ENCODE results near the gene RHOBTB3.

DNA sequence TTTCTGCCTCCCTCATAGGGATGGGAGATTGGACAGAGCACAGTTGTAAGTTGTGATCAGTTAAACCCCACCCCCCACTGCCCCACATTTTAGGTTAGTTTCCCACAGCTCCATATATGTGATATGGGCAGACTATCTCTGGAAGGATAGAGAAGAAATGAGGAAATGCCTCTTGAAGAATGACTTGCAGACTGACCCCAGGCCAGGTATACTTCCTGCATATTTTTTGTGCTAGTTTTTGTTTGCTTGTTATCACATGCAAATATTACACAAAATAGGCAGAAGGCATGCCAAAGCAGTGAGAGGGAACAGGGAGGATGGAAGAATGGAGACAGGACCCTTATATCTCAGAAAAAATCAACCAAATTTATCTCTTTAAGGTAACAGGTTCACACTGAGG is 101.5 kb downstream of the RHOBTB3 start:
- TF ChIP-seq CTCF (conservative IDR thresholded peaks at IDR 0.05) (no peak), ZFX (IDR thresholded peaks at IDR 0.05) (no peak)
